Neuronal stem cell (in vitro differentiated cells): Measurements from ENCODE around the gene LRRTM1.

Source experiments
- DNase-seq: peaks from one replicate; pipeline ENCODE4 v3.0.0-alpha.2; 2013; ENCODE audit warnings: low spot score
- H2AFZ ChIP-seq: one replicate; pipeline ENCODE4 v1.6.1; 2013; ENCODE audit warnings: mild to moderate bottlenecking, low read length, inconsistent platforms
- H2AK5ac ChIP-seq: 2 replicates; pipeline ENCODE4 v1.6.1; 2013; ENCODE audit warnings: low read depth, mild to moderate bottlenecking, inconsistent platforms, low read length, moderate library complexity, mixed read lengths
- H2BK120ac ChIP-seq: 2 replicates; pipeline ENCODE4 v1.6.1; 2013; ENCODE audit warnings: low read depth, mild to moderate bottlenecking, inconsistent platforms, low read length, moderate library complexity, mixed read lengths
- H2BK12ac ChIP-seq: one replicate; pipeline ENCODE4 v1.6.1; 2013; ENCODE audit warnings: low read length, inconsistent platforms
- H2BK15ac ChIP-seq: 2 replicates; pipeline ENCODE4 v1.6.1; 2013; ENCODE audit warnings: mild to moderate bottlenecking, low read length, inconsistent platforms, mixed read lengths
- H2BK5ac ChIP-seq: one replicate; pipeline ENCODE4 v1.6.1; 2013; ENCODE audit warnings: inconsistent platforms, mild to moderate bottlenecking, low read length, moderate library complexity
- H3K14ac ChIP-seq: one replicate; pipeline ENCODE4 v1.6.1; 2013; ENCODE audit warnings: low read length, inconsistent platforms
- H3K18ac ChIP-seq: 2 replicates; pipeline ENCODE4 v1.6.1; 2013; ENCODE audit warnings: low read length, inconsistent platforms
- H3K23ac ChIP-seq: 2 replicates; pipeline ENCODE4 v1.6.1; 2013; ENCODE audit warnings: low read depth, mild to moderate bottlenecking, mixed read lengths, low read length, inconsistent platforms; ENCODE audit not compliant: poor library complexity
- H3K27ac ChIP-seq: replicated peaks from 3 replicates; pipeline ENCODE4 v1.5.1; 2013; ENCODE audit warnings: low read length, inconsistent platforms
- H3K27me3 ChIP-seq, 3 experiments: 2 replicates each; pipeline ENCODE4 v1.6.1; 2013; ENCODE audit warnings: low read length in 3 of 3, mild to moderate bottlenecking in 2 of 3, inconsistent platforms in 1 of 3, low read depth in 1 of 3, mixed read lengths in 1 of 3, moderate library complexity in 1 of 3; ENCODE audit not compliant: control insufficient read depth in 3 of 3, insufficient read depth in 3 of 3
- H3K36me3 ChIP-seq, 2 donors: replicated peaks in 1 of 2; 2 replicates each; pipeline ENCODE4 v1.6.1; 2013; ENCODE audit warnings: low read length in 2 of 2; ENCODE audit not compliant: control insufficient read depth in 2 of 2, insufficient read depth in 2 of 2
- H3K4ac ChIP-seq: 2 replicates; pipeline ENCODE4 v1.6.1; 2013; ENCODE audit warnings: inconsistent platforms, mild to moderate bottlenecking, low read length, moderate library complexity
- H3K4me1 ChIP-seq, 2 donors: 1 replicate in 1 of 2; 2 replicates in 1 of 2; pipeline ENCODE4 v1.6.1; 2013; ENCODE audit warnings: low read length in 2 of 2, low read depth in 1 of 2; ENCODE audit not compliant: control insufficient read depth in 2 of 2, insufficient read depth in 1 of 2
- H3K4me2 ChIP-seq: one replicate; pipeline ENCODE4 v1.6.1; 2013; ENCODE audit warnings: mild to moderate bottlenecking, low read length, inconsistent platforms; ENCODE audit not compliant: insufficient read depth, poor library complexity, severe bottlenecking
- H3K4me3 ChIP-seq, 2 donors: 2 replicates each; pipeline ENCODE4 v1.5.1; 2013; ENCODE audit warnings: low read length in 2 of 2, mild to moderate bottlenecking in 2 of 2, inconsistent platforms in 1 of 2, moderate library complexity in 1 of 2
- H3K79me1 ChIP-seq: one replicate; pipeline ENCODE4 v1.6.1; 2013; ENCODE audit warnings: low read depth, mild to moderate bottlenecking, inconsistent platforms, low read length, moderate library complexity
- H3K9ac ChIP-seq: one replicate; pipeline ENCODE4 v1.6.1; 2013; ENCODE audit warnings: mild to moderate bottlenecking, low read depth, low read length, inconsistent platforms; ENCODE audit not compliant: poor library complexity
- H3K9me3 ChIP-seq, 2 donors: replicated peaks in 1 of 2; 2 replicates each; pipeline versions ENCODE3 to v1.6.1; 2013; ENCODE audit warnings: low read length in 2 of 2, mild to moderate bottlenecking in 2 of 2, inconsistent platforms in 1 of 2, low read depth in 1 of 2, mixed read lengths in 1 of 2, moderate library complexity in 1 of 2; ENCODE audit not compliant: control insufficient read depth in 2 of 2, insufficient read depth in 1 of 2
- H4K8ac ChIP-seq: one replicate; pipeline ENCODE4 v1.6.1; 2013; ENCODE audit warnings: low read depth, mild to moderate bottlenecking, inconsistent platforms, low read length, moderate library complexity
- H4K91ac ChIP-seq: one replicate; pipeline ENCODE4 v1.6.1; 2013; ENCODE audit warnings: low read length, low read depth, mild to moderate bottlenecking, inconsistent platforms; ENCODE audit not compliant: poor library complexity
- WGBS, 2 donors: extraction: QIAGEN DNeasy Blood & Tissue Kit; methylation state at CpG; one replicate each; pipeline ENCODE4 v1.1.7; 2013; ENCODE audit warnings: missing lambda C conversion rate in 2 of 2, mixed read lengths in 1 of 2; ENCODE audit not compliant: insufficient read length in 2 of 2, insufficient replicate concordance in 1 of 2; ENCODE audit errors: extremely low coverage in 2 of 2; 5-methylcytosine and 5-hydroxymethylcytosine counted together

LRRTM1 gene

GRCh38 chr2:80291656-80292055, 12.9 kb downstream of the LRRTM1 start:
- no peak for DNase-seq
- H3K23ac ChIP-seq = no peak overlapping the region
- H4K91ac ChIP-seq = no peak overlapping the region
- H3K79me1 ChIP-seq = no peaks in the 10 kb centered on the region
- H3K18ac ChIP-seq = no peak overlapping the region
- WGBS, 2 donors = no CpG with 5 or more reads among the region's 1 CpG
- H2AFZ ChIP-seq = no peak overlapping the region
- H3K9me3 ChIP-seq = no peaks in the 10 kb centered on the region
- H3K4me3 ChIP-seq = no peak overlapping the region
- H4K8ac ChIP-seq = no peak overlapping the region
- no peak overlapping the region for H3K4ac ChIP-seq
- H2BK120ac ChIP-seq = no peak overlapping the region
- no peak overlapping the region for H3K14ac ChIP-seq
- H2BK5ac ChIP-seq = no peak overlapping the region
- no peaks in the 10 kb centered on the region for H3K27me3 ChIP-seq
- H3K27ac ChIP-seq = no peak overlapping the region
- no peaks in the 10 kb centered on the region for H3K4me1 ChIP-seq
- H2BK15ac ChIP-seq = no peak overlapping the region
- H2AK5ac ChIP-seq = no peak overlapping the region
- no peak overlapping the region for H2BK12ac ChIP-seq
- no peak overlapping the region for H3K4me2 ChIP-seq
- no peaks in the 10 kb centered on the region for H3K36me3 ChIP-seq
- H3K9ac ChIP-seq = no peak overlapping the region

GRCh38 chr2:80288576-80288975, 16.0 kb downstream of the LRRTM1 start:
- Histone ChIP-seq H3K23ac (no peak overlapping the region), H4K8ac (no peak overlapping the region), H3K9ac (no peak overlapping the region), H3K4ac (no peak overlapping the region), H3K36me3 (no peaks in the 10 kb centered on the region), H3K79me1 (no peaks in the 10 kb centered on the region), H3K27me3 (no peaks in the 10 kb centered on the region), H2BK12ac (no peak overlapping the region), H2BK15ac (no peak overlapping the region), H4K91ac (no peak overlapping the region), H3K4me3 (no peak overlapping the region), H3K27ac (no peak overlapping the region), H3K4me1 (no peaks in the 10 kb centered on the region), H2AK5ac (no peak overlapping the region), H2BK5ac (no peak overlapping the region), H3K4me2 (no peak overlapping the region), H3K14ac (no peak overlapping the region), H2BK120ac (no peak overlapping the region), H3K9me3 (no peaks in the 10 kb centered on the region), H2AFZ (peak overlapping the region; percentile 25), H3K18ac (no peak overlapping the region)
- no CpG with 5 or more reads among the region's 5 CpGs for WGBS, 2 donors
- DNase-seq = no peak

DNA sequence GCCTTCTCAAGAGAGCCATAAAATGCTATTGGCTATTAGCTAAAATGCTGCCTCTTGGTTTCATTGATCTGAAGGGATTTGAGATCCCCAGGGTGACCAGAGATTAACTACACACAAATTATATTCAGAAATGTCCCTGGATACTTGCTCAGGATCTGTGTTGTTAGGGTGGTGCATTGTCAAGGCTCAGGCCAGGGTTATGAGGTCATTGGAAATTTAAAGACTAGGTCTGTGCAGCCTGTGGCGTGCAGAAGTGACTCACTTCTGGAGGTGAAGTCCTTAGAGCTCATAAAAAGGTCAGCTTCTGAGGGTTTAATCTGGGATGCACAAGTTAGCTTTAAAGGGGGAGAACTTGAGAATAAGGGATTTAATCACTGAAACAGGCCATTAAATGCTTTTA, 23.5 kb downstream of the LRRTM1 start:
- Histone ChIP-seq H3K4me3 (no peak overlapping the region), H2BK15ac (no peak overlapping the region), H4K91ac (no peak overlapping the region), H3K4me2 (no peak overlapping the region), H3K14ac (no peak overlapping the region), H4K8ac (no peak overlapping the region), H3K27me3 (peaks cover 0 to 2% (median 0%) of the 10 kb centered on the region in 3 experiments), H2BK12ac (no peak overlapping the region), H3K9me3 (no peaks in the 10 kb centered on the region), H2AK5ac (no peak overlapping the region), H3K23ac (no peak overlapping the region), H3K18ac (no peak overlapping the region), H3K4ac (no peak overlapping the region), H3K27ac (no peak overlapping the region), H3K36me3 (no peaks in the 10 kb centered on the region), H2BK5ac (no peak overlapping the region), H3K9ac (no peak overlapping the region), H2AFZ (no peak overlapping the region), H3K4me1 (peaks cover 0 to 7% of the 10 kb centered on the region in 2 donors), H3K79me1 (no peaks in the 10 kb centered on the region), H2BK120ac (no peak overlapping the region)
- DNase-seq = no peak
- no CpG with 5 or more reads among the region's 1 CpG for WGBS, 2 donors

- no peak overlapping the region for H2BK12ac ChIP-seq
Measured at GRCh38 chr2:80280598-80280997, 24.0 kb downstream of the LRRTM1 start.

More at GRCh38 chr2:80280598-80280997, 24.0 kb downstream of the LRRTM1 start:
- no peak overlapping the region for H2BK120ac ChIP-seq
- no peak overlapping the region for H3K18ac ChIP-seq
- WGBS, 2 donors = no CpG with 5 or more reads among the region's 2 CpGs
- no peak overlapping the region for H4K8ac ChIP-seq
- H3K14ac ChIP-seq = no peak overlapping the region
- no peak overlapping the region for H3K4ac ChIP-seq
- H3K79me1 ChIP-seq = no peaks in the 10 kb centered on the region
- no peak overlapping the region for H3K4me2 ChIP-seq
- H3K9me3 ChIP-seq = no peaks in the 10 kb centered on the region
- H3K4me1 ChIP-seq = peaks cover 0 to 7% of the 10 kb centered on the region in 2 donors
- H3K27me3 ChIP-seq = peaks cover 0 to 2% (median 0%) of the 10 kb centered on the region in 3 experiments
- H2AFZ ChIP-seq = no peak overlapping the region
- no peak overlapping the region for H2AK5ac ChIP-seq
- no peak overlapping the region for H3K4me3 ChIP-seq
- H2BK15ac ChIP-seq = no peak overlapping the region
- H2BK5ac ChIP-seq = no peak overlapping the region
- DNase-seq = no peak
- no peaks in the 10 kb centered on the region for H3K36me3 ChIP-seq
- no peak overlapping the region for H4K91ac ChIP-seq
- H3K27ac ChIP-seq = no peak overlapping the region
- no peak overlapping the region for H3K9ac ChIP-seq
- no peak overlapping the region for H3K23ac ChIP-seq
